MM.1S (cell line): ENCODE data around the gene TNKS1BP1.

ENCODE experiments used
- DNase-seq: peaks from one replicate; pipeline ENCODE4 v3.0.0-alpha.2; 2015
- H2AFZ ChIP-seq: fragments of 300-600 bp; sonication (generic); 2 replicates; pipeline ENCODE4 v1.6.0; 2016; ENCODE audit warnings: antibody characterized with exemption, low read length
- H3F3A ChIP-seq: fragments of 300-600 bp; sonication (generic); 2 replicates; pipeline ENCODE4 v1.6.1; 2016; ENCODE audit warnings: mild to moderate bottlenecking, antibody characterized with exemption, low read length, moderate library complexity, mixed read lengths; ENCODE audit not compliant: insufficient read depth
- H3K27ac ChIP-seq: fragments of 300-600 bp; sonication (generic); 2 replicates; pipeline ENCODE4 v1.5.1; 2016; ENCODE audit warnings: mild to moderate bottlenecking, low read length
- H3K27me3 ChIP-seq: fragments of 300-600 bp; sonication (generic); replicated peaks from 2 replicates; pipeline ENCODE4 v1.6.0; 2016; ENCODE audit warnings: low read length; ENCODE audit not compliant: insufficient read depth
- H3K36me3 ChIP-seq: fragments of 300-600 bp; sonication (generic); replicated peaks from 2 replicates; pipeline ENCODE4 v1.6.1; 2016; ENCODE audit warnings: mild to moderate bottlenecking, low read length, mixed read lengths; ENCODE audit not compliant: insufficient read depth
- H3K4me1 ChIP-seq: fragments of 300-600 bp; sonication (generic); 2 replicates; pipeline ENCODE4 v1.6.1; 2016; ENCODE audit warnings: low read length, mixed read lengths
- H3K4me2 ChIP-seq: fragments of 300-600 bp; sonication (generic); 2 replicates; pipeline ENCODE4 v1.6.0; 2016; ENCODE audit warnings: low read depth, low read length
- H3K4me3 ChIP-seq: fragments of 300-600 bp; sonication (generic); 2 replicates; pipeline ENCODE4 v1.5.1; 2016; ENCODE audit warnings: low read length, mixed read lengths
- H3K79me2 ChIP-seq: fragments of 300-600 bp; sonication (generic); 2 replicates; pipeline ENCODE4 v1.6.1; 2016; ENCODE audit warnings: mixed run types, low read length, mixed read lengths
- H3K9ac ChIP-seq: fragments of 300-600 bp; sonication (generic); 2 replicates; pipeline ENCODE4 v1.6.1; 2016; ENCODE audit warnings: low read length, mixed read lengths
- H3K9me2 ChIP-seq: fragments of 300-600 bp; sonication (generic); replicated peaks from 2 replicates; pipeline ENCODE4 v1.6.1; 2016; ENCODE audit warnings: mild to moderate bottlenecking, low read length, mixed read lengths; ENCODE audit not compliant: insufficient read depth
- H3K9me3 ChIP-seq: fragments of 300-600 bp; sonication (generic); replicated peaks from 2 replicates; pipeline ENCODE4 v1.6.1; 2016; ENCODE audit warnings: mild to moderate bottlenecking, low read length, mixed read lengths; ENCODE audit not compliant: insufficient read depth
- H4K20me1 ChIP-seq: fragments of 300-600 bp; sonication (generic); 2 replicates; pipeline ENCODE4 v1.6.1; 2016; ENCODE audit warnings: mild to moderate bottlenecking, low read length, moderate library complexity, mixed read lengths; ENCODE audit not compliant: insufficient read depth
- EZH2 ChIP-seq: fragments of 300-600 bp; sonication (generic); optimal IDR thresholded peaks from 2 replicates; pipeline ENCODE3; 2017; ENCODE audit warnings: low read depth, mild to moderate bottlenecking, antibody characterized with exemption, low read length, mixed read lengths
- EZH2phosphoT487 ChIP-seq: fragments of 300-600 bp; sonication (generic); IDR thresholded peaks from 2 replicates; pipeline ENCODE4 v1.6.1; 2018; ENCODE audit warnings: antibody characterized with exemption, low read length
- TF ChIP-seq, protein P1 (sequence below): fragments of 300-600 bp; sonication (generic); IDR thresholded peaks from 2 replicates; pipeline ENCODE4 v1.5.1; 2016; ENCODE audit warnings: antibody characterized with exemption, low read length, mixed read lengths

The TNKS1BP1 gene

DNA sequence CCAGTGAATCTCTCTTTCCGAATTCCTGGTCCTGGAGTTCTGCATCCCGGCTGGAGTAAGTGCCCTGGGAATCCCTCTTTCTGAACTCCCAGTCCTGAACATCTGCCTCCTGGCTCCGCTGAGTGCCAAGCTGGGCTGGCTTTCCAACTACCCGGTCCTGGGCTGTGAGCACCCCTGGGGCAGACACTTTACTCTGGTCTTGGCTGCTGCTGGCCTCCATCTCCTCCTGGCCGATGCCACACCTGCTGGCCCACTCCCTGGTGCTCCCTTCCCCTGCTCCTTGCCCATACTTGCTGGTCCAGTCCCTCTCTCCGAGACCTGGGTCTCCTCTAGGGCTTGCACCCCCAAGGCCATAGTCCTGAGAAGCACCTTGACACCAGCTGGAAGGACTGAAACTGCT, 14.7 kb downstream of the TNKS1BP1 start:
- Histone ChIP-seq H3K79me2 (no peaks in the 10 kb centered on the region), H3K9me3 (no peaks in the 10 kb centered on the region), H2AFZ (no peak overlapping the region), H4K20me1 (no peaks in the 10 kb centered on the region), H3K27ac (no peak overlapping the region), H3K4me3 (no peak overlapping the region), H3K27me3 (no peaks in the 10 kb centered on the region), H3F3A (no peaks in the 10 kb centered on the region), H3K4me1 (no peaks in the 10 kb centered on the region), H3K36me3 (no peaks in the 10 kb centered on the region), H3K9me2 (no peaks in the 10 kb centered on the region), H3K9ac (no peak overlapping the region), H3K4me2 (no peak overlapping the region)
- DNase-seq: no peak
- TF ChIP-seq EZH2phosphoT487 (no peak), EZH2 (no peak)
- TF ChIP-seq, protein P1, sequence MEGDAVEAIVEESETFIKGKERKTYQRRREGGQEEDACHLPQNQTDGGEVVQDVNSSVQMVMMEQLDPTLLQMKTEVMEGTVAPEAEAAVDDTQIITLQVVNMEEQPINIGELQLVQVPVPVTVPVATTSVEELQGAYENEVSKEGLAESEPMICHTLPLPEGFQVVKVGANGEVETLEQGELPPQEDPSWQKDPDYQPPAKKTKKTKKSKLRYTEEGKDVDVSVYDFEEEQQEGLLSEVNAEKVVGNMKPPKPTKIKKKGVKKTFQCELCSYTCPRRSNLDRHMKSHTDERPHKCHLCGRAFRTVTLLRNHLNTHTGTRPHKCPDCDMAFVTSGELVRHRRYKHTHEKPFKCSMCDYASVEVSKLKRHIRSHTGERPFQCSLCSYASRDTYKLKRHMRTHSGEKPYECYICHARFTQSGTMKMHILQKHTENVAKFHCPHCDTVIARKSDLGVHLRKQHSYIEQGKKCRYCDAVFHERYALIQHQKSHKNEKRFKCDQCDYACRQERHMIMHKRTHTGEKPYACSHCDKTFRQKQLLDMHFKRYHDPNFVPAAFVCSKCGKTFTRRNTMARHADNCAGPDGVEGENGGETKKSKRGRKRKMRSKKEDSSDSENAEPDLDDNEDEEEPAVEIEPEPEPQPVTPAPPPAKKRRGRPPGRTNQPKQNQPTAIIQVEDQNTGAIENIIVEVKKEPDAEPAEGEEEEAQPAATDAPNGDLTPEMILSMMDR: no peak

DNA sequence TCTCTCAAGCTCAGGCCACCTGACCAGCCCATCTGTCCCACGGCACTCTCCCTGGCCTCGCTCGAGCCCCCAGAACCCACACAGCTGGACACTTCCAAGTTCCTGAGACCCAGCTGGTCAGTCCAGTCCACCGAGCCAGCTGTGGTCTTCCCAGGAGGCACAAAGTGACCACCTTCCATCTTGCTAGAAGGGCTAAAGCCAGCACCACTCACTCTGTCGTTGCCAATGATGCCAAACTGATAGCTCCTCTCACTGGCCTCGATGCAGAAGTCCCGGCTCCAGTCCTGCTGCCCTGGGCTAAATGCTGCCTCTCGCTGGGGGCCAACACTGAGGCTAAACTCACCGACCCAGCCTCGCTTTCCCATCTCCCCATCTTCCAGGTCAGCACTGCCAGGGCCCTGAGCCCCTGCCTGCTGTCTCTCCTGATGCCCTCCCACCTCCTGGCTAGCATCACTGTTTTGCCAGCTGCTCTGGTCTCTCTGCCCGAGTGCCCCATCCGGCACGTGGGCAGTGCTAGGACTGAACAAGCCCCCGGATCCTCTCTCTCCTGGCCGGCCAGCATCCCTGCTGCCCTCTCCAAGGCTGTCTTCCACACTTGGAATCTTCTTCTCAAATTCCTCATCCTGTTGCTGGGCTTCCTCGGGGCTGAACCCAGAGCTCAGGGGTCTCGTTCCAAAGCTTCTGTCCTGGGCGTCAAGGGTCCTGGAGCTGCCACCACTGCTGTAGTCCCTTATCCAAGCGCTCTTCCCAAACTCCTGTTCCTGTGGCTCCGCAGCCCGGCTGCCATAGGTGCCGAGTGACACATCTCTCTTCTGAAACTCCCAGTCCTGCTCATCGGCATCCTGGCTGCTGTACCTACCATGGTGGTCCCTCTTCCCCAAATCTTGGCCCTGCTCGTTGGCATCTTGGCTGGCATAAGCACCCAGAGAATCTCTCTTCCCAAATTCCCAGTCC, 15.4 kb downstream of the TNKS1BP1 start:
- no peak overlapping the region for H3K4me3 ChIP-seq
- no peak for TF ChIP-seq EZH2
- no peak overlapping the region for H3K9ac ChIP-seq
- no peak overlapping the region for H3K27ac ChIP-seq
- H3K4me2 ChIP-seq: no peak overlapping the region
- H3K27me3 ChIP-seq: no peaks in the 10 kb centered on the region
- H3K4me1 ChIP-seq: no peaks in the 10 kb centered on the region
- H2AFZ ChIP-seq: no peak overlapping the region
- no peaks in the 10 kb centered on the region for H3K9me2 ChIP-seq
- H3K9me3 ChIP-seq: no peaks in the 10 kb centered on the region
- H4K20me1 ChIP-seq: no peaks in the 10 kb centered on the region
- H3K79me2 ChIP-seq: no peaks in the 10 kb centered on the region
- no peaks in the 10 kb centered on the region for H3K36me3 ChIP-seq
- no peak for DNase-seq
- H3F3A ChIP-seq: no peaks in the 10 kb centered on the region

DNA sequence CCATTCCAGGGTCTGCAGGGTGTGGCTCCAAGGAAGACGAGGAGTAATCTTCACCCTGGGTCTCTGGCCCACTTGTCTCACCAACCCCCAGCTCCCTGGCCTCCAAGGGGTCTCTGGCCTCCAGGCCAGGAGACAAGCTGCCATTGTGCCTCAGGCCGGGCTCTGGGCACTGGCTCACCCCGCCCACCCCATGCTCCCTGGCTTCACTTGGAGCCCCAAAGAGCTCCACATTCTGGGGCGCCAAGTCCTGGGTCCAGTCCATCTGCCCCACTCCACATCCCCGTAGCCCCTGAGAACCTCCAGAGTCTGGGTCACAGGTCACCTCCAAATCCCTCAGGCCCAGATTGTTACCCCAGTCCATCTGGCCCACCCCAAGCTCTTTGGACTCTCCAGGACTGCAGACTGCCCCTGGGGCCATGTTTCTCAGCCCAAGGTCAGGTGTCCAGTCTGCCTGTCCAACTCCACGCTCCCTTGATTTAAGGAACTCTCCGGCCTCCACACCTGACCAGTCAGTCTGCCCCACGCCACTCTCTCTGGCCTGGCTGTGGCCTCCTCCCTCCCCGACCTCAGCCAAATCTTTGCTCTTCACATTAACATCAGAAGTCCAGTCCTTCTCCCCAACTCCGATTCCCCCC, 16.2 kb downstream of the TNKS1BP1 start:
- no peaks in the 10 kb centered on the region for H4K20me1 ChIP-seq
- no peak for DNase-seq
- no peak overlapping the region for H3K9ac ChIP-seq
- H3K4me2 ChIP-seq: no peak overlapping the region
- no peaks in the 10 kb centered on the region for H3K9me3 ChIP-seq
- no peaks in the 10 kb centered on the region for H3K36me3 ChIP-seq
- no peaks in the 10 kb centered on the region for H3F3A ChIP-seq
- no peaks in the 10 kb centered on the region for H3K27me3 ChIP-seq
- H3K9me2 ChIP-seq: no peaks in the 10 kb centered on the region
- H3K4me1 ChIP-seq: no peaks in the 10 kb centered on the region
- no peak overlapping the region for H3K4me3 ChIP-seq
- H3K79me2 ChIP-seq: no peaks in the 10 kb centered on the region
- TF ChIP-seq EZH2: no peak
- no peak for TF ChIP-seq EZH2phosphoT487
- TF ChIP-seq, protein P1: no peak
- H2AFZ ChIP-seq: no peak overlapping the region
- no peak overlapping the region for H3K27ac ChIP-seq
